IMR-90 (cell line): ENCODE results near the gene OR5P2. TPM values are rescaled to one million over a fixed set of nuclear protein-coding genes. Genes with fewer than 3 reads are reported as not detected.
"Not testable (repeated sequence)": the region's sequence is repeated elsewhere in the genome, so short reads cannot be mapped to it uniquely, and the experiment has no call there.

Experiments used
- ATAC-seq: fragments of 200-7000 bp; cut with Tn5 transposase; 2 replicates; pipeline ENCODE4 v1.9.1; 2020; ENCODE audit warnings: low read depth, mild to moderate bottlenecking, moderate library complexity
- BruUV-seq: library from RNA; stranded (reverse); fragments of 400-500 nt; replicated peaks from 2 replicates; lab custom pipeline; 2021; lab: Mats Ljungman, UMichigan
- CTCF ChIA-PET: fragments of 300-600 bp; formaldehyde crosslinking; extraction: SDS; loops from one replicate; lab custom pipeline; 2021; ENCODE audit warnings: antibody characterized with exemption; lab: Yijun Ruan, JAX
- POLR2A ChIA-PET: fragments of 300-600 bp; sonication (Branson Sonifier 250); formaldehyde crosslinking; loops from one replicate; lab custom pipeline; 2022; ENCODE audit warnings: antibody characterized with exemption; ENCODE audit not compliant: unreplicated experiment; lab: Charles Lee
- DNase-seq: peaks from one replicate; pipeline ENCODE4 v3.0.0; 2013
- H2AFZ ChIP-seq: replicated peaks from 2 replicates; pipeline ENCODE3; 2013; ENCODE audit warnings: low read length, mild to moderate bottlenecking; ENCODE audit not compliant: poor library complexity
- H2AK5ac ChIP-seq: 2 replicates; pipeline ENCODE4 v1.6.1; 2013; ENCODE audit warnings: low read depth, low read length, inconsistent platforms
- H2AK9ac ChIP-seq: replicated peaks from 2 replicates; pipeline ENCODE3; 2013; ENCODE audit warnings: mild to moderate bottlenecking, low read depth, low read length, moderate library complexity; ENCODE audit not compliant: poor library complexity
- H2BK120ac ChIP-seq: 2 replicates; pipeline ENCODE4 v1.6.1; 2013; ENCODE audit warnings: low read depth, low read length, inconsistent platforms
- H2BK15ac ChIP-seq: 3 replicates; pipeline ENCODE4 v1.6.1; 2013; ENCODE audit warnings: low read depth, low read length, inconsistent platforms
- H2BK20ac ChIP-seq: 2 replicates; pipeline ENCODE4 v1.6.1; 2013; ENCODE audit warnings: low read depth, mild to moderate bottlenecking, inconsistent platforms, low read length, moderate library complexity
- H2BK5ac ChIP-seq: 2 replicates; pipeline ENCODE4 v1.6.1; 2013; ENCODE audit warnings: mild to moderate bottlenecking, low read depth, low read length, inconsistent platforms; ENCODE audit not compliant: poor library complexity, severe bottlenecking
- H3K14ac ChIP-seq: replicated peaks from 2 replicates; pipeline ENCODE4 v1.6.1; 2013; ENCODE audit warnings: low read depth, low read length, inconsistent platforms
- H3K18ac ChIP-seq: 2 replicates; pipeline ENCODE4 v1.6.1; 2013; ENCODE audit warnings: low read depth, low read length, control low read depth
- H3K23ac ChIP-seq: 2 replicates; pipeline ENCODE4 v1.6.1; 2013; ENCODE audit warnings: low read depth, low read length, inconsistent platforms
- H3K27ac ChIP-seq: 2 replicates; pipeline ENCODE4 v1.5.1; 2013; ENCODE audit warnings: mild to moderate bottlenecking, control low read depth, low read length; ENCODE audit not compliant: insufficient read depth
- H3K27me3 ChIP-seq: 2 replicates; pipeline ENCODE4 v1.6.1; 2013; ENCODE audit warnings: low read length; ENCODE audit not compliant: control insufficient read depth, insufficient read depth
- H3K36me3 ChIP-seq: 2 replicates; pipeline ENCODE4 v1.6.1; 2013; ENCODE audit warnings: low read length, mixed read lengths; ENCODE audit not compliant: control insufficient read depth, insufficient read depth
- H3K4ac ChIP-seq: 2 replicates; pipeline ENCODE4 v1.6.1; 2013; ENCODE audit warnings: low read depth, low read length, inconsistent platforms
- H3K4me1 ChIP-seq: 2 replicates; pipeline ENCODE4 v1.6.1; 2013; ENCODE audit warnings: low read length, mixed read lengths; ENCODE audit not compliant: control insufficient read depth, insufficient read depth
- H3K4me2 ChIP-seq: 2 replicates; pipeline ENCODE4 v1.6.1; 2013; ENCODE audit warnings: low read depth, mild to moderate bottlenecking, control low read depth, low read length, moderate library complexity
- H3K4me3 ChIP-seq: 2 replicates; pipeline ENCODE4 v1.5.1; 2013; ENCODE audit warnings: low read depth, mild to moderate bottlenecking, control low read depth, low read length, moderate library complexity; ENCODE audit not compliant: insufficient read depth
- H3K56ac ChIP-seq: 2 replicates; pipeline ENCODE4 v1.6.1; 2013; ENCODE audit warnings: low read length, inconsistent platforms; ENCODE audit not compliant: insufficient read depth; ENCODE audit errors: extremely low read depth
- H3K79me1 ChIP-seq, 2 experiments: 2 replicates each; pipeline ENCODE4 v1.6.1; 2013; ENCODE audit warnings: low read length in 2 of 2, inconsistent platforms in 1 of 2, low read depth in 1 of 2
- H3K9ac ChIP-seq: 2 replicates; pipeline ENCODE4 v1.6.1; 2013; ENCODE audit warnings: low read depth, low read length, control low read depth
- H3K9me1 ChIP-seq: 2 replicates; pipeline ENCODE4 v1.6.1; 2013; ENCODE audit warnings: low read length, inconsistent platforms; ENCODE audit not compliant: insufficient read depth
- H3K9me3 ChIP-seq: 2 replicates; pipeline ENCODE4 v1.6.1; 2013; ENCODE audit warnings: low read length; ENCODE audit not compliant: control insufficient read depth, insufficient read depth
- H4K20me1 ChIP-seq: 2 replicates; pipeline ENCODE4 v1.6.1; 2013; ENCODE audit warnings: low read length, inconsistent platforms; ENCODE audit not compliant: insufficient read depth
- H4K5ac ChIP-seq: 2 replicates; pipeline ENCODE4 v1.6.1; 2013; ENCODE audit warnings: mild to moderate bottlenecking, low read depth, low read length, control low read depth
- H4K8ac ChIP-seq, 2 experiments: 2 replicates each; pipeline ENCODE4 v1.6.1; 2013; ENCODE audit warnings: low read depth in 2 of 2, low read length in 2 of 2, control low read depth in 1 of 2, inconsistent platforms in 1 of 2
- H4K91ac ChIP-seq: 2 replicates; pipeline ENCODE4 v1.6.1; 2013; ENCODE audit warnings: low read depth, low read length, inconsistent platforms; ENCODE audit not compliant: insufficient read depth
- BHLHE40 ChIP-seq: fragments of 150-350 bp; IDR thresholded peaks from 2 replicates; pipeline ENCODE4 v1.6.1; 2016; ENCODE audit warnings: mild to moderate bottlenecking, low read depth, low read length
- CTCF ChIP-seq: conservative IDR thresholded peaks from 2 replicates; pipeline ENCODE4 v1.5.1; 2012; ENCODE audit warnings: mild to moderate bottlenecking, low read depth, low read length, improper control_type of control experiment
- FOS ChIP-seq: fragments of 150-350 bp; IDR thresholded peaks from 2 replicates; pipeline ENCODE4 v1.6.1; 2016; ENCODE audit warnings: low read depth, low read length
- MAFK ChIP-seq: IDR thresholded peaks from 2 replicates; pipeline ENCODE4 v1.6.1; 2012; ENCODE audit warnings: low read depth, low read length, improper control_type of control experiment
- MAZ ChIP-seq: IDR thresholded peaks from 2 replicates; pipeline ENCODE4 v1.6.1; 2012; ENCODE audit warnings: low read depth, mild to moderate bottlenecking, low read length, improper control_type of control experiment, moderate library complexity, borderline replicate concordance
- POLR2A ChIP-seq: IDR thresholded peaks from 2 replicates; pipeline ENCODE4 v1.6.1; 2012; ENCODE audit warnings: mild to moderate bottlenecking, low read depth, low read length
- RAD21 ChIP-seq: IDR thresholded peaks from 2 replicates; pipeline ENCODE4 v1.6.1; 2012; ENCODE audit warnings: low read length, improper control_type of control experiment
- RFX5 ChIP-seq: IDR thresholded peaks from 2 replicates; pipeline ENCODE4 v1.8.0; 2012; ENCODE audit warnings: low read depth, mild to moderate bottlenecking, low read length, moderate library complexity
- WGBS, 2 experiments: methylation state at CpG; one replicate each; pipeline versions ENCODE4 v1.1.5 to v1.1.7; 2013; ENCODE audit warnings: missing lambda C conversion rate in 2 of 2; ENCODE audit not compliant: insufficient read length in 1 of 2; ENCODE audit errors: extremely low coverage in 2 of 2; 5-methylcytosine and 5-hydroxymethylcytosine counted together
- dilution Hi-C: fragments of 300-500 bp; cut with HindIII; formaldehyde crosslinking; loops from one replicate; pipeline ENCODE4 v1.14.3; 2018; ENCODE audit warnings: low sequenced_read_pairs; ENCODE audit not compliant: unreplicated experiment
- in situ Hi-C: fragments of 300-500 bp; cut with MboI; formaldehyde crosslinking; loops from 3 replicates; pipeline ENCODE4 v1.14.3; 2019; ENCODE audit warnings: low sequenced_read_pairs, inconsistent platforms, mixed read lengths
- intact Hi-C: fragments of 100-400 bp; cut with micrococcal nuclease; formaldehyde crosslinking; loops from 2 replicates; pipeline ENCODE4 v1.10.0; 2022
- polyA plus RNA-seq, 3 experiments: library from polyadenylated mRNA; depleted of rRNA; stranded (reverse); fragments of >200 nt; gene quantifications; 2 replicates each; pipeline ENCODE4 v1.2.3, GENCODE V29; 2012; ENCODE audit warnings: low replicate concordance in 1 of 3
- total RNA-seq: library from RNA; depleted of rRNA; stranded (reverse); fragments of >200 nt; gene quantifications from 2 replicates; pipeline ENCODE4 v1.2.3, GENCODE V29; 2012

The OR5P2 gene
- total and polyA plus RNA-seq, 2 of the 4 experiments (the other 2 are of a cell fraction) = not detected

GRCh38 chr11:7826324-7826723, 29.6 kb upstream of the OR5P2 start:
- in situ Hi-C loops (no loop called here), dilution Hi-C loops (no loop called here), intact Hi-C loops (no loop called here)
- Histone ChIP-seq H3K18ac (no peak overlapping the region), H3K4me3 (no peak overlapping the region), H3K27ac (no peak overlapping the region), H4K20me1 (no peaks in the 10 kb centered on the region), H3K9me3 (no peaks in the 10 kb centered on the region), H3K4me2 (no peak overlapping the region), H4K5ac (no peak overlapping the region), H3K79me1 (no peaks in the 10 kb centered on the region), H3K4me1 (no peaks in the 10 kb centered on the region), H2AK9ac (no peak overlapping the region), H2AK5ac (no peak overlapping the region), H3K56ac (no peak overlapping the region), H3K14ac (no peak overlapping the region), H3K4ac (no peak overlapping the region), H4K91ac (no peak overlapping the region), H3K23ac (no peak overlapping the region), H3K36me3 (no peaks in the 10 kb centered on the region), H3K9me1 (no peaks in the 10 kb centered on the region), H4K8ac (no peak overlapping the region), H2BK5ac (no peak overlapping the region), H2BK20ac (no peak overlapping the region), H3K27me3 (no peaks in the 10 kb centered on the region), H3K9ac (no peak overlapping the region), H2BK15ac (no peak overlapping the region), H2BK120ac (no peak overlapping the region), H2AFZ (no peak overlapping the region)
- ChIA-PET CTCF (no interaction called here), POLR2A (no interaction called here)
- TF ChIP-seq RFX5 (no peak), MAZ (no peak), CTCF (no peak), RAD21 (no peak), FOS (no peak), BHLHE40 (no peak), MAFK (no peak), POLR2A (no peak)
- no CpG with 5 or more reads among the region's 3 CpGs for WGBS, 2 experiments
- ATAC-seq (no peak), DNase-seq (no peak)
- BruUV-seq = no TSS peak

GRCh38 chr11:7820417-7820816, 23.7 kb upstream of the OR5P2 start:
- DNase-seq, H2AFZ ChIP-seq, H3K9ac ChIP-seq, H4K91ac ChIP-seq, H3K4me3 ChIP-seq, H3K4me2 ChIP-seq, H3K9me3 ChIP-seq, H3K23ac ChIP-seq, H2BK5ac ChIP-seq, in situ Hi-C loops, dilution Hi-C loops, H3K79me1 ChIP-seq, H3K18ac ChIP-seq, H4K5ac ChIP-seq, H3K9me1 ChIP-seq, H3K56ac ChIP-seq, ATAC-seq, H3K4ac ChIP-seq, CTCF ChIA-PET, BruUV-seq, H2BK15ac ChIP-seq, H3K36me3 ChIP-seq, H4K8ac ChIP-seq, H3K4me1 ChIP-seq, H3K14ac ChIP-seq, H4K20me1 ChIP-seq, H3K27me3 ChIP-seq, H2BK120ac ChIP-seq, H3K27ac ChIP-seq, H2AK5ac ChIP-seq, H2AK9ac ChIP-seq, intact Hi-C loops, POLR2A ChIA-PET, H2BK20ac ChIP-seq: not testable (repeated sequence)
- no CpG with 5 or more reads among the region's 3 CpGs for WGBS, 2 experiments
